Epithelial cell of proximal tubule (primary cell): Measurements from ENCODE around the gene EGFR. TPM values are rescaled to one million over a fixed set of nuclear protein-coding genes. Genes with fewer than 3 reads are reported as not detected.

Experiments used
- DNase-seq: peaks from one replicate; pipeline ENCODE4 v3.0.0-alpha.2; 2011; ENCODE audit warnings: low read depth
- H3K4me3 ChIP-seq: 2 replicates; pipeline ENCODE4 v1.5.1; 2011; ENCODE audit warnings: low read depth, mild to moderate bottlenecking, low read length
- total RNA-seq: library from RNA; depleted of rRNA; stranded (reverse); fragments of >200 nt; gene quantifications from 2 replicates; pipeline ENCODE4 v1.2.3, GENCODE V29; 2015
- TF ChIP-seq, protein P1 (sequence below): conservative IDR thresholded peaks from 2 replicates; pipeline ENCODE4 v1.5.1; 2012; ENCODE audit warnings: low read depth, mild to moderate bottlenecking, low read length

EGFR gene
- total RNA-seq, 1 donor from 2014 or later, result 48.1 TPM

DNA sequence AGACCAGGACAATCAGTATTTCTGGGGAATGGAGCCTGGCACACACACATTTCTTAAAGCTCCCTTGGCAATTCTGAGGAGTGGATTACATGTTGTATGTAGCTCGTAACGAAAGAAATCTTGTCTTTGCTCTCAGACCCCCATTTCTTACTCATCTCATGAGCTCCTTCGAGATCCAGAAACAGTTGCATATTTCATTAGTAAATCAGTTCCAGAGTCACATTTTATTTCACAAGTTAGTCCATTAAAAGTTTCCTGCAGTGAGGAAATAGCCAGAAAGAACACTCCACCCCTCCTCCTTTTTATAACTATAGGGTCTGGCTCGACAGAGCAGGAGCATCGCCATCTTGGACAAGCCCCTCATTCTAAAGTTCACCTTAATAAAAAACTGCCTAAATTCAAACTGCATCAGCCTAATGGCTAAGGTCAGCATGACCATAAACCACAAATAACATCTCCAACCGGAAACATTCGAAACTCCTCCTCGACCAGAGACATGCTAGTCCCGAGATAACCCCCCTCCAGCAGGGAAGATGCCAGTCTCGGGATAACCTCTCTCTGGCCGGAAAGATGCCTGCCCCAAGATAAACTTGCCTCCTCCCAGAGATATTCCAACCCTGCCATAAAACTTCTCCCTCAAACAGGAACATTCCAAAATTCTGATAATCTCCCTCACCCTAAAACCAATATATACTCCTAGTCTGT is 7.4 kb downstream of the EGFR start:
- DNase-seq, result no peak
- H3K4me3 ChIP-seq, result no peak overlapping the region
- TF ChIP-seq, protein P1, sequence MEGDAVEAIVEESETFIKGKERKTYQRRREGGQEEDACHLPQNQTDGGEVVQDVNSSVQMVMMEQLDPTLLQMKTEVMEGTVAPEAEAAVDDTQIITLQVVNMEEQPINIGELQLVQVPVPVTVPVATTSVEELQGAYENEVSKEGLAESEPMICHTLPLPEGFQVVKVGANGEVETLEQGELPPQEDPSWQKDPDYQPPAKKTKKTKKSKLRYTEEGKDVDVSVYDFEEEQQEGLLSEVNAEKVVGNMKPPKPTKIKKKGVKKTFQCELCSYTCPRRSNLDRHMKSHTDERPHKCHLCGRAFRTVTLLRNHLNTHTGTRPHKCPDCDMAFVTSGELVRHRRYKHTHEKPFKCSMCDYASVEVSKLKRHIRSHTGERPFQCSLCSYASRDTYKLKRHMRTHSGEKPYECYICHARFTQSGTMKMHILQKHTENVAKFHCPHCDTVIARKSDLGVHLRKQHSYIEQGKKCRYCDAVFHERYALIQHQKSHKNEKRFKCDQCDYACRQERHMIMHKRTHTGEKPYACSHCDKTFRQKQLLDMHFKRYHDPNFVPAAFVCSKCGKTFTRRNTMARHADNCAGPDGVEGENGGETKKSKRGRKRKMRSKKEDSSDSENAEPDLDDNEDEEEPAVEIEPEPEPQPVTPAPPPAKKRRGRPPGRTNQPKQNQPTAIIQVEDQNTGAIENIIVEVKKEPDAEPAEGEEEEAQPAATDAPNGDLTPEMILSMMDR, result no peak

DNA sequence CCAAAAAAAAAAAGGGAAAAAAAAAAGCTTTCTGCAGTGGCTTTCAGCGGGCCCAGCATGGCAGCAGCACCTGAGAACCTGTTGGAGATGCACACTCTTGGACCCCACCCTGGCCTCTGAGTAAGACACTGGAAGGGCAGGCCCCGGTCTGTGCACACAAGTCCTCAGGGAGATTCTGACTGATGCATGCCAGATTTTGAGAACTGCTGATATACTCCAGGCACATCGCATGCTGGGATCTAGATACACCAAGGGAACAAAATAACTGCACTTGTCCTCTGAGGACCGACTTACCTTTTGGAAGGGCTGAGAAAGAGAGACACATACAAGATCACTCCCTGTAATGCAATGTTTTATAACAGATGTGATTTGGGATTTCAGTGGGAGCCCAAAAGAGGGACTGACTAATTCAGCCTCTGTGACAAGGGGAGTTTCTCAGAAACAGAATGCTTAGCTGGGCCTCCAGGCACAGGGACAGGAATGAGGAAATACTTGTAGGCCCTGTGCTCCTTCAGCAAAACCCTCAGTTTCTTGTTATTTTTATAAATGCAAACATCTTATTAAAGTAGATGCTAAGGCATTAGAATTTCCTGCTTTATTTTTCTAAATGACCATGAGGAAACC is 8.2 kb downstream of the EGFR start:
- H3K4me3 ChIP-seq, result no peak overlapping the region
- TF ChIP-seq, protein P1, result no peak
- no peak for DNase-seq

DNA sequence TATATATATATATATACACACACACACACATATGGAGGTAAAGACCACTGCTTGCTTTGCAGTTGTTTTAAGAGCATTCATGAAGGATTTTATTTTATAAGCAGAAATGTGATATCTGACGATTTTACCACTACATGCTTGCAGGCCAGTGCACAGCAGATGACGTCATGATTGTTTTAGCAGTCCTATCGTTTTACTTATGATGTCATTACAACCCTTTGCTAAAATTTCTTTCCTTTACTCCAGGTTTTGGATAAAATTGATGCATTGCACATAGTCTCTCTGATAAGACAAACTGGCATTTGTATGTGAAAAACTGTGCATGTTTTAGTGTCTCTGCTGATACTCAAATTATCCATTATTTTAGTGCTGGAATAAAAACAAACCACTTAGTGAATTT is 9.2 kb downstream of the EGFR start:
- no peak for DNase-seq
- H3K4me3 ChIP-seq, result no peak overlapping the region
- TF ChIP-seq, protein P1, result no peak

DNA sequence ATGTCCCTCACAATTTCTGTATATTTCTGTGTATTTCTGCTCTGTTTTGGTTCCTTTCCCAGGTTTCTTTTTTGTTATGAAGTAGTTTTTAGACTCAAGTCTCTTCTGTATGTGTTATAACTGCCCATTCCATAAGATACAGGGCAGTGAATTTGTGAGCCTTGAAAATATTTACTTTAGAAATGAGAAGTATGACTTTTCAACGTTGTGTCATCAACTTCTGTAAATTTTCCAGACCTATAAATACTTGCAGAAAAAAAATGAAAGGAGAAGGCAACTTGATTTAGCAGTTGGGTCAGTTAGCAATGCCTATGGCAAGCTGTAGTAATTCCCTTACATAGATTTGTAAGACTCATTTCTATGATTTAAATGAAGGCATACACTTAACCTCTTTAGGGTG is 11.5 kb downstream of the EGFR start:
- no peak for DNase-seq
- H3K4me3 ChIP-seq, result no peak overlapping the region
- TF ChIP-seq, protein P1, result no peak

DNA sequence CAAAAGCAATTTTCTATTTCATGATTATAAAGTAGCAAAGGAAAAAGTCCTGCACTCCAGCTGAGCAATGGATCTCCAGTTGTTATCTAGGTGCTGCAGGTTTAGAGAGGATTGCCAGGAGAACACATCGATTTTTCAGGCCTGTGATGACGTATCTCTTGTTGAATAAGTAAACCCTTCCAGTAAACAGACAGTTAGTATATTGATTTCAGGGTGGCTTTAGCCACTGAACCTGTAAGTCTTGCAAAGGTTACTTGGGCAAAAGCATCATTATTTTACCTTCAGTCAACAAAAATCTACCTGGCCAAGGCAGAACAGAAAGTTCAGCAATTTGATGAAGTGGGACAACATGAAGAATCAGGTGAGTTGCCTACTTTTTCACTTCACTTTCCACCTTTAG is 12.3 kb downstream of the EGFR start:
- DNase-seq, result no peak
- TF ChIP-seq, protein P1, result no peak
- no peak overlapping the region for H3K4me3 ChIP-seq

DNA sequence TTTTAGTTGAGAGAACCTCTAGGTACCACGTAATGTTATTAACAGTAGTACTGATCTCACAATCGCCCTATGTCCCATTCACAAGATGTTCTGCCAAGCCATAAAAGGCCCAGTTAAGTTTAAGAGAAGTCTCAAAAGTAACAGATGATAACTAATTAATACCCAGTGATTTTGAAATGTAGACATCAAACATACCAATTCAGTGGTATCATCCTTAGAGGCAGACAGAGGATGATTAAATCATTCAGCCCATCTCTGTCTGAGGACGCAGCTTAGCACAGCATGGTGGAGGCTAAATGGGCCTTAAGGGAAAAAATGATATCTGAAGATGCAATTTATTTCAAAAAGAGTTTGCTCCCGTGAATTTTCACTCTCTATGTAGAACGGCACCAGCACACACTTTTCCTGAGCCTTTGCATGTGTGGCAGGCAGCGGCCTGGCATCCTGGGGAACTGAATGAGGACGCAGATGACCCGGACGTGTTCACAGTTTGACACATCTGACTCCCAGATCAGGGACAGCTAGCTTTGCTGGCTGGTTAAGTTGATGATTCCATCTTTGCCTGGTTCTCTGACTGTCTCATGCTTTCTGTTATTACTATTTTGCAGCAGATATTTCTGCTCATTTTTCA is 13.4 kb downstream of the EGFR start:
- TF ChIP-seq, protein P1, result no peak
- no peak for DNase-seq
- H3K4me3 ChIP-seq, result no peak overlapping the region
